OCI-M2 (cell line): ENCODE measurements around the gene TNPO1.

ENCODE experiments used
- DNase-seq: peaks from one replicate; lab custom pipeline; 2025; ENCODE audit not compliant: unreplicated experiment; lab: John Stamatoyannopoulos, UW

TNPO1 gene

DNA sequence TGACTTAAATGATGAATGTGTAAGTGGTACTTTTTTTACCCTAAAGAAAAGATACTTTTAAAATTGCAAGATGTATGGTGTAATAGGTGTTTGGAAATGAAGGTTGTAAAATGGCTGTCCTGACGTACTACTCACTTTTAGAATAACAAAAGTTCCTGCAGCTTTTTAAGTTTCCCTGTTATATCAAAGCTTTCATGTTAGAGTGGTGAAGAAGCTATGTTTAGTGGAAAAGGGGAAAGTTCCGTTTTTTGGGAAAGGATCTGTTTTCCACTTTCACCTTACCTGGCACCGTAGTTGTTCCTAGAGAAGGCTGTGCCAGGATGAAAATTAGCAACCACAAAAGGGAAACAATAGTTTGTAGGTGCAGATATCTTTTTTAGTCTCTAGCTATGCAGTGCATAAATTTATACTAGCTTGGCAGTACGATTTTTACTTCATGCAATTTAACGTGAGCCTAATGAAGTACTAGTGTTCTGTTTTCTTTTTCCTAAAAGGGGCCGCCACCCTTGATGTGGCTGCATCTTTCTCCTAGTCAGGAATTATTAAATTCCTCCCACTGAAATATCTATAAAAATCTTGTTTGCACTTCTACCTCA, 1.3 kb downstream of the TNPO1 start:
- no peak for DNase-seq

DNA sequence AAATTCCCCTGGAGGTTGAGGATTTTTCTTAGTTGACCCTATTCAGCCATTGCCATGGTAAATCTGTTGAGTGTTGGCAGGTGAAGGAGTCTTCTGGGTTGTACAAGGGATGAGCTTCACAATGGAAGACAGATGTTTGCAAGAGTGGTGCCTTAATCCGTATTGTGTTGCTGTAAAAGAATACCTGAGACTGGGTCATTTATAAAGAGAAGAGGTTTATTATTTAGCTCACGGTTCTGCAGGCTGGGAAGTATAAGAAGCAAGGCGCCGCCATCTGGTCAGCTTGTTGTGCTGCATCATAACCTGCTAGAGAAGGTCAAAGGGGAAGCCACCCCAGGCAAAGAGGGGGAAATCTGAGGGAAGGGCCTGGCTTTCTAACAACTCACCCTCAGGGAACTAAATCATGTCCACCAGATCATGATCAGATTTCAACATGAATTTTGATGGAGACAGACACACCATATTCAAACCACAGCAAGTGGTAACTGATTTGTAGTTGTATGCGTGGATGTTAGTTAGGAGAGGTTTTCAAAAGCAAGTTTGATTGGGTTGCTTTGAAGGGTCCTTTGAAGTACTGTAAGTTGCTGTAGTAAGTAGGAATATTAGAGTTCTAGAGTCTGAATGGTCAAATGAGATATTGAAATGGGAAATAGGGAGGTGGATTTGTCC, 2.5 kb downstream of the TNPO1 start:
- no peak for DNase-seq

DNA sequence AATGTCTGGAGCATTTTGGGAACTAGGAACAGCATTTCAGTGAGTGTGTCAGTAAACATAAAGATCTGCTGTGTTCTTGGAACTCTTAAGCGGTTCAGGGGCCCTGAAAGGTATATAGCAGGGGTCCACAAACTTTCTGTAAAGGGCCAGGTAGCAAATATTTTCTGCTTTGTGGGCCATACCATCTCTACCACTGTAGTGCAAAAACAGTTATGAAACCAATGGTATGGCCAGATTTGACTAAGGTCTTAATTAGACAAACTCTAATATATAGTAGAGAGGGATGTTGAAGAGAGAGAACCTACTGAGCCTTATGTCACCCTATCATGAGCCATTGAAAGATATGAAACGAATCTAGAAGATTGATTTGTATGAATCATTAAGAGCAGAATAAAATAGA, 5.3 kb downstream of the TNPO1 start:
- DNase-seq: no peak

DNA sequence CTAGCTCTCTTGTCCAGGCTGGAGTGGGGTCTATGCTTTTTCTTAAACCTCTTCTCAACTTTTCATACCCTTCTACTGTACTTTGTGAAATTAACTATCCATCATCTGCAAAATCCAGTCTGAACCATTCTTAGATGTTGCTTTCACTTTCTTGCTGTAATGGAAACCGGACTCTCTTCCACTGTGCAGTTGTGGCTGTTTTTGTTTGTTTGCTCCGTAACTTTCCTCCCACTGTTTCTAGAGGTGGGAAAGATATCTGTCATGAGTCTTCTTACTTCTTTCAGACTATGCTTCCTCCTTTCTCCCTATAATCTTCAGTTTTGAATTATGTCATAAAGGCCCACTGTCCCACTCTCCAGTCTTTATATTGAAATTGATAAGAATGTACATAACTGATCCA, 6.5 kb downstream of the TNPO1 start:
- no peak for DNase-seq

DNA sequence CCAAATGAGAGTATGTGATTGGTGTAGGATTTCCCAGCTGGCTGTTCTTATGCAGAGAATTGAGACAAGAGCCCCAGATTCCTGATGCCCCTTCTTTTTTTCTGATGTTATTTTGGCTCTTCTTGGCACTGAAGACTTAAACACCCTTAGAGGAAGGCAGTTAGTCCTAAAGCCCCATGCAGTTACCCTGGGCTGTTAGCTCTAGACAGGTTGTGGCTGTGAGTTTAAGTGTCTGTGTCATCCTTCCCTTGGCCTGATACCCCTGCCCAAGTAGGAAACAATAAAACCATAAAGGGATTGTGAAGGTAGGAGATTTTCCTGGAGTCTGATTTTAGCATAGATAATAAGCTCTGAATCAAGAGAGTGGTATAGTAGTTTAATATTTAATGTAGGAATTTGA, 13.2 kb downstream of the TNPO1 start:
- no peak for DNase-seq

DNA sequence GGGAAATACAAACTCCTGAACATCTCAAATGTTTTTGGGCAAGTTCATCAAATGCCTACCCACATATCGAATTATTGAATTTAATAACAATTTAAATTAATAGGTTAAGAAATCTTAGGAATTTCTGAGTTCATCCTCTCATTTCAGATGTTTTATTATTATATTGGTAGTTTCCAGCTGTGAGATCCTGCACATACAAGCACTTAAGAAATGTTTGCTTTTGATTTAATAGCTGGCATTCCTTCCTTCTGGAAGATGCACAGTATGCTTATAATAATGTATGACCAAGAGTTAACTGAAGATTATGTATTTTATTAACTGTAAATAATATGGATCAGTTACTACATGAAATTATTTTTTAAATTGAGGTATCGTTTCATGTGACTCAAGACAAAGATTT, 13.9 kb downstream of the TNPO1 start:
- no peak for DNase-seq

DNA sequence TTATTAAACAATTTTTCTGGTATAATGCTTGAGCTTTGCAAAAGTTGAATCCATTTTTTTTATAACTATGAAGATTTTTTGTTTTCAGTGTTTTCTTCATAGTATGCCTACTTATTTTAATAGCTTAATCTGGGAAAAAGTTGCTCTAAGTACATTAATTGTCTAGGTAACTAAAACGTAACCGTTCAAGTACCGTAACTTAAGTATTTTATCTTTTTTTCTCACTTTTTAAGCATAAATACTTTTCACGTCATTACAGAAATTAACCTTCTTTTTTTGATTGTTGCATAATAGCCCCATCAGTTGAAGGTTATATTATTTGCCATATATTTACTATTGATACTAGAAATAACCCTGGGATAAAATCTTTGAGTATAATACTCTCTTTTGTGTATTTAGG, 15.2 kb downstream of the TNPO1 start:
- DNase-seq: no peak

DNA sequence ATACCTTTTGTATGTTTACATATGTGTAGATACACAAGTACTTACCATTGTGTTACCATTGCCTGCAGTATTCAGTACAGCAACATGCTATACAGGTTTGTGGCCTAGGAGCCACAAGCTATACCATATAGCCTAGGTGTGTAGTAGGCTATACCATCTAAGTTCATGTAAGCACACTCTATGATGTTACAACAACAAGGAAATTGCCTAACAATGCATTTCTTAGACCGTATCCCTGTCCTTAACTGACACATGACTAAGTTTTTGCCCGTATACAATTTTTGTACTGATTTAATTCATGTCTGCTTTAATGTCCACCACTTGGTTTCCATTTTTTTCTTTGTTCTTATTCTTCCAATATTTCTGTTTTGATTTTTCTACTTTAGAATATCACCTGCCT, 18.5 kb downstream of the TNPO1 start:
- DNase-seq: no peak

DNA sequence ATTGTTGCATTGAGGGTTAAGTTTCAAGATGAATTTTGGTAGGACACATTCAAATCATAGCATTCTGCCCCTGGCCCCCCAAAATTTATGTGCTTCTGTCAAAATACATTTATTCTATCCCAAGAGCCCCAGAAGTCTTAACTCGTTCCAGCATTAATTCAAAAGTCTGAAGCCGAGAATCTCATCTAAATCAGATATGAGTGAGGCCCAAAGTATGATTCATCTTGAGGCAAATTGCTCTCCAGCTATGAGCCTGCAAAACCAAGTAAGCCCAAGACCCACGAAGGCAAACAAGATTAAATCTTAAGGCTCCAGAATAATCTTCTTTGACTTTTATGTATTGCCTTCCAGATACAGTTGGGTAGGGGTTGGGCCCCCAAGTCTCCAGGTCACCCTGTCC, 19.2 kb downstream of the TNPO1 start:
- DNase-seq: no peak

DNA sequence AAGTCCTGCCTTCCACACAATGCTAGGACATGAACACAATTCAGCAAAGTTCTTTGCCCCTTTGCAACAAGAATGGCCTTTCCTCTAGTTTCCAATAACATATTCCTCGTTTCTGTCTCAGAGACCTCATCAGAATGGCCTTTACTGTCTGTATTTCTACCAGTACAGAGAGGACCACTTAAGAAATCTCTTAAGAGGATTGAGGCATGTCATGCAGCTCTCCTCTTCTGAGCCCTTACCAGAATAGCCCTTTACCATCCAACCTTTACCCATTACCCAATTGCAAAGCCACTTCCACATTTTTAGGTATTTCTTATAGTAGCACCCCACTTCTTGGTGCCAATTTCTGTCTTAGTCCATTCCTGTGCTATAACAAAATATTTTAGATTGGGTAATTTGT, 20.3 kb downstream of the TNPO1 start:
- no peak for DNase-seq

DNA sequence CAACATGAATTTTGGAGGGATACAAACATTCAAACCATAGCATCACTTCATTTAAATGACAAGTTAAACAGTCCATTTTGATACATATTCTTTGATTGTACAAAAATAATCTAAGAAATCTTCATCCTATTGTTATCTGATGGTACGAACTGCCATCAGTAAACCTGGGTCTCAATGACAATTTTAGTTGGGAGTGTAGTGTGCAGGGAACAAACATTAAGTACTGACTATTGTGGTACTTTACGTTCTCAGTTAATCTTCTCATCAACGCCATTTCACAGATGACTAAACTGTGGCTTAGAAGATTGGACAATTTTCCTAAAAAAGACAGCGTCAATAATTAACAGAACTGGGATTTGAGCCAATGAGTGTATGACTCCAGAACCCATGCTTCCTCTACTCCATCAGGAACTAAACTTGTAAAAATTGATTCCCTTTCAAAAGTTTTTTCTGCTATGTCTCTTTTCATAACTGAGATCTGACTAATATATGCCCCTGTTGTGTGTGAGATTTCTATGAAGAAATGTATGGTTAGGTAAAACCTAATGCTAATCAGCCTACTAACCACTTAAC, 21.1 kb downstream of the TNPO1 start:
- DNase-seq: no peak

DNA sequence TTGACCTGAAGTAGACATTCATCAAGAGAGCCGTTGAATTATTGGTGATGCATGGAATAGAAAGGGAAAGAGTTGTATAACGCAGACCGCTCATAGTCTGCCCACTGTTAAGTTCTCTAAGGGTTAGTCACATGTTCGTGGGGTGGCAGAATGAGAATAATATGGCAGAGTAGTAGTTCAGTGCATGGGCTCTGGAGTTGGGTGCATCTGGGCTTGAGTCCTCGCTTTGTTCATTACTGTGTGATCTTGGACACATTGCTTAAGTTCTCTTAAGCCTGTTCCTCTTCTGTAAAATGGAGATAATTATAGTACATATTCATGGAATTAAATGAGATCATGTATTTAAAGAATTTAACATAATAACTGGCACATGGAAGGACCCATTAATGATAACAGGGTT, 23.6 kb downstream of the TNPO1 start:
- no peak for DNase-seq

DNA sequence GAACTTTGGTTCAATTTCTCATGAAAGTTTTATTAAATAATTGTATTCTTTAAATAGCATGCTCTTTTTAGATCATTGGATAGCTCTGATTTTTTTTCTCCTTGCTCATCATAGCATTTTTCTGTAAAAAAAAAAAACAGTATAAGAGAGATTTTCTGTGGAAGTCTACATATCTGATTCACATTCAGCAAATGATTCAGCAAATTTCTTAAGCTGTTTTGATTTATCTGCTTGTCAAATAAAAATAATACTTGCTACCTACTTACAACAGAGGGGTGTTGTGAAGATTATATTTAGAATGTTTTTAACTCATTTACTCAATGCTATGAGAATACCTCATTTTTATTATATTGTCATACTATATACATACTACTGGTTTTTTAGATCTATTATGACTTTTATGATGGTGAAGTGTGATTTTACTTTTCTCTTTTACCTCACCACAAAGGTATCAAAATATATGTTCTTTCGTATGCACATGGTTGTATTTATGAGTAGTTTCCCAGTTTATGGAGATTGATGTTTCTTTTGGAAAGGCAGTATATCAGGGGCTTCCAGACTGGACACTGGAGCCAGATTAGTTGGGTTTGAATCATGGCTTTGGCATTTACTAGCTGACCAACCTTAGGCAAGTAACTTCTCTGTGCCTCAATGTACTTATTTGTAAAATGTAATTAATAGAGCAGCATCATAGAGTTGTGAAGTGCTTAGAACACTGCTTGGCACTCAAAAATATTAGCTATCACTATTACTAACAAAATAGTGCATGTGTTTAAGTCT, 25.5 kb downstream of the TNPO1 start:
- no peak for DNase-seq

DNA sequence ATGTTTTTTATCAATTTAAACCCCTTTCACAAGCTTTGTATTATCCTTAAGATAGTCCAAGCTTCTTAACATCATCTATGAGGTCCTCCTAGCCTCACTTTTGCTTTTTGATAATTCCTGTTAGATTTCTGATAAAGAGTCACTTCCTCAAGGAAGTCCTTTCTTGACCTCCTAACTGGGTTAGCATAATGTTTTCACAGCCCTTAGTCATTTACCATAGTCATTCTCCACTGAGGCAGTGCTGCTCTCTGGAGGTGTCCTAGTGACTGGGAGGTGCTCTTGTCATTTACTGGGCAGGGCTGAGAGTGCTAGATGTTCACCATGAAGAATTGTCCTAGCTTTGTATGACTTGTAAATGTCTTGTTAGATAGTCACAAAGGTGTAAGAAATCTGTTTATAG, 26.4 kb downstream of the TNPO1 start:
- DNase-seq: no peak

DNA sequence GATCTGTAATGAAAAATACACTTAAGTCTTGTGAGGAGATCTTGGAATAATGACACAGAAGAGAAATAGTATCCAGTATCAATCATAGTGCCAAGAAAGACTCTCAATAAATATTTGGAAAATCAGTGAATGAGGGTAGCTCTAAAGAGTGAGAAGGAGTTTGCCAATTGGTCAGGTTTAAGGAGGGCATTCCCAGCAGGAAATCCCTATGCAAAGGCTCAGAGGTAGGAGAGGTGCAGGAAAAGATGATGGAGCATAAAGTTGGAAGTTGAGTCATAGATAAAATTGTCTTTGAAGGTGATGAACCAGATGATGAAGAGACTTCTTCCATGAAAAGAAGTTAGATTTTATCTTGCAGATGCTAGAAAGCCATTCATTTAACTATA, 27.8 kb downstream of the TNPO1 start:
- DNase-seq: no peak

DNA sequence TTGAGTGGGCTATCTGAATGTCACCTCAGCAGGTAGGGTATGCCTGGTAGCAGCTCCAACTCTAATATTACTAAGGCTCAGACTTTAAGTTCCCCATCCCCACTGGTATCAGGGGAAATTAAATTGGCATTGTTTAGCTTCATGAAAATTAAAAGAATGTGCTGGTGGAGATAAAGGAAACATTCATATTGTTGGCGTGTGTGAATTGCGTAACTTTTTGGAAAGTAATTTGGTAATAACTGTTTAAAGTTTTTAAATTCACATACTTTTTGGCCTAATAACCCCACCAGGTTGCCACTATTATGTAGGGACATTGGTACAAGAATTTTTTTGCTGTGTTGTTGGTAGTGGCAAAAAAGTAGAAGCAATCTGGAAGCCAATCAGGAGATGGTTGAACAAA, 29.4 kb downstream of the TNPO1 start:
- DNase-seq: no peak

DNA sequence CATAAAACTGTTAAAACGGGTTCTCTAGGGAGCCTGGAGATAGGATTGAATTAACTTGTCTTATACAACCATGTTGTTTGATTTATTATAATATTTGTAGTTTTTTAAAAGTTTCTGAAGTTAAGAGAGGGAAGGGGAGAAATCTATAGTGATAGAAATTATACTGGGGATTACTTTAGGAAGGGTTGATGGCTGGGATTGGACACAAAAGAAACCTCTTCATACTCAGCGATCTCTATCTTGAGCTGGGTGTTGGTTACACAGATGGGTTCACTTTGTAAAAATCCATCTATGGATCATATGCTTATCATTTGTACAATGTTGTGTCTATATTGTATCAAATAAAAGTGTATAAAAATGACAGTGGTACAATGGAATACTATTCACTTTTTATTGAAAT, 30.0 kb downstream of the TNPO1 start:
- no peak for DNase-seq

DNA sequence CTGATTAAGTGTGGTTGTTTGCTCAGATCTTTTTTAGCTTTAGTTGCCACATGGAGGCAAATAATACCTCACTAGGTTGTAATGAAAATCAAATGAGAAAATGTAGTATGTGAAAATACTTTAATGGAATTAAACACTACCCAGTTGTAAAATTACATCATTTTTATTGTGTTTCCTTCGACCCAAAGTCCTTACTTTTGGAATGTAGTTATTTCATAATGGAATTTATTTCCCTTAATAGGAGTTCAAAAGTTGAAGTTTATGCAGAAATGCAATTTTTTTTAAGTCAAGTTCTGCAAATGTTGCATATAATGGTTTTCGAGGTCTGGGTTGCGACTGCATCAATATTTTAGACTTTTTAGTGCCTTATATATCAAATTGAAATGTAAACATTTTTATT, 31.0 kb downstream of the TNPO1 start:
- no peak for DNase-seq

DNA sequence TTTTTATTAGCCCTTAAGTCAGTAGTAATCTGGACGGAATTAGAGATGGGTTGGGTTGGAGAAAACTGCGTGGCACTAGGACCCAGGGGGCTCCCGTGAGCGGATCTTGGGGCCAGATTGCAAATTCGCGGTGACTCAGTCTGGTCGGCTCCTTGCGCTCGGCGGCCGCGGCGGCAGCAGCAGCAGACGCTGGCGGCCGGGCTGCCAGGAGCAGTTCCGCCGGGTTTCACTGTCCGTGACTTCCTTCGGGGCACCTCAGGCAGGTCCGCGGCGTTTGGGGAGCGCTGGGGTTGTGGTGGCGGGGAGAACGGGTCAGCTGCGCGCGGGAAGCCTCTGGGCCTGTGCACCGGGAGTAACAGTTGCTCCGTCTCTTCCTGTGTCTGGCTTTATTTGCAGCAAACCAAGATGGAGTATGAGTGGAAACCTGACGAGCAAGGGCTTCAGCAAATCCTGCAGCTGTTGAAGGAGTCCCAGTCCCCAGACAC, 31.6 kb downstream of the TNPO1 start:
- peak; percentile 70 for DNase-seq

DNA sequence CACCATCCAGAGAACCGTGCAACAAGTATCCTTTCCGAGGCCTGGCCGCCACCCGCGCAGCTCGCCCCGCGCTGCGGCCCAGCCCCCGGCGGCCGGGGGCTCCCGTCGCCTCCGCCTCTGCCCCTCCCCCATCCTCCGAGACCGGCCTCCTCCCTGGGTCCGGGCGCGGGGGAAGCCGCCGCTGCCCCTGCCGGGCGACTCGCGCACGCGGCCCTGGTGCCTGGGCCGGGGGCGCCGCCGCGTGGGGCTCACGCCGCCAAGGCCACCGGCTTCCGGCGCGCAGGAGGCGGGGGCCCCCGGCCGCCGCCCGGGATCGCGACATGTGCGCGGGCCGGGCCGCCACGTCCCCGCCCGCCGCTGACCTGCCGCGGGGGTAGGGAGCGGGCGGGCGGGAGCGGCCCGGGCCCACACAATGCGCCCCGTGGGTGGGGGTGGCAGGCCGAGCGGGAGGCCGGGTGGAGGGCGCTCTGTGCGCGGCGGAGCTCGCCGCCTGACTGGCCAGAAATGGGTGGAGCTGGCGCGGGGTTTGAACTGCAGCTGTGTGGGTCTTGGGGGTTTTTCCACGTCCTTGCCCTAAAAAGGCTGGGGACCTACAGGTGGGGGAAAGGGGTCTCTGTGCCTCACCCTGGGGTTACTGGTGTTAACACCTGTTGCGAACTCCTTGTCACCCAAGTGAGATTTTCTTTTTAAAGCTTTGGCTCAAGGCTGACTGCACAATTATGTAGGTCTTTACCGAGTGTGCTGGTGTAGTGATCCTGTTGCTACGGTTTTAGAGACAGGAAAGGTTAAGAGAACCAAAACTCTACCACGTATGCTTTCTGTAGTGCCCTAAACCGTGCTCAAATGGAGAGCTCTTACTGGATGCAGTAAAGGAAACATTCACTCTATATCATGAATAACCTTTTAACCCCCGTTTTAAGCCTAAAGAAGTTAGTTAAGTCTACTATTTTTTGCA, 32.3 kb downstream of the TNPO1 start:
- no peak for DNase-seq

DNA sequence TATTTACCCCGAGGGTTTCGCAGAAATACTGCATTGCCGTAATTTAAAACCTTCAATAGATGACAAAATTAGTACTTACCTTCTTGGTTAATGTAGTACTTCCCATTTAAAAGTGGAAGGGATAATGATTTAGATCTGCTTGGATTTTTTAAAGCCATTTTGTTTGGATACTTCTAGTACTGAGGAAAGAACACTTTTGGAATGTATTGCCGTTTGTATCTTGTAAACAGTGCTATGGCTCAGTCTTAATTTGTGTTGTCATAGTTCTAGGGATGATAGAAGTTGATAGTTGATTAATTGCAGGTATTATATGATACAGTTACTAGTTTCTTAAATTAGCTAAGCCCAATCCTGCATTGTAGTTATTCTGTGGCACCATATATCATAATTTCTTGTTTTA, 33.1 kb downstream of the TNPO1 start:
- no peak for DNase-seq
